Stimulated activated naive CD8-positive, alpha-beta T cell treated with anti-CD3 and anti-CD28 coated beads, Interleukin-15, Interleukin-2, amounts not matched to agents 100 U/mL and 50 U/mL, for 24 hours (primary cell): ENCODE data around the gene DLG2.

ENCODE experiments used
- ATAC-seq: fragments of 150-1000 bp; cut with Tn5 transposase; one replicate; pipeline ENCODE4 v1.10.0; 2021
- DNase-seq: peaks from one replicate; pipeline ENCODE4 v3.0.0; 2021

Gene DLG2

DNA sequence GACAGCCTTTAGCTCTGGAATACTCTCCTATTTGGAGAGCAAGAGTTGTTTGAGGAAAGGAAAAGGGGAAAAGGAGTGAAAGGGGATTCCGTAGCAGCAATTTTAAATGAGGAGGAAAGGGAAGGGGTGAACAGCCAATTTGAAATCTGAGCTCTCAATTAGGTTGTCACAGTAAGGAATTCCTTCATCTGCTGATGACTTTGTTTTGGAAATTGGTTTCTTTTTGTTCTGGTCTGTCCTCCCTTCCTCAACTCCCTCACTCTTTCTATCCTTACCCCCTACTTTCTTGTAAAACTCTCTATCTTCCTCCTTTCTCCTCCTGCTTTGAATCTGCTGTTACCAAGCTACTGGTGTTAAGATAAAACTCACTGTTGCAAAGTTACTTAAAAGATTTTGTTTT lies 1155.6 kb downstream of the DLG2 start:
- ATAC-seq (no peak), DNase-seq (no peak)

DNA sequence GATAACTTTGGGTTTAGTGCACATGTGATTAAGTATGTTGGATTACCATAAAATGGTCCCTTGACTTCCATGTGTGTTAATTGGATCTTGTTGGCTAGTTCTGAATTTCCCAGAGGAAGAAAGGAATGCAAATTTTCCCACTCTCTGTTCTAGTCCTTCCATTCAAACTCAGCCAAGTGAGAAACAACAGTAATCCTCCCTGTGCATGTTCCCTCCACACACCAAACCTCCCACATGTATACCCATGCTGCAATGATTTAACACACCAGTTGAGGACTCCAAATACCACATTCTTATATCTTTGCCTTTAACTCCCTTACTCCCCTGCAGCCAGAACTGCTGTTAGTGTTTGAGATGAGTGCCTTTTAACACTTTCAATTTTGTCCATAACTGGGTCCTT lies 1158.9 kb downstream of the DLG2 start:
- DNase-seq, result no peak
- ATAC-seq, result no peak

DNA sequence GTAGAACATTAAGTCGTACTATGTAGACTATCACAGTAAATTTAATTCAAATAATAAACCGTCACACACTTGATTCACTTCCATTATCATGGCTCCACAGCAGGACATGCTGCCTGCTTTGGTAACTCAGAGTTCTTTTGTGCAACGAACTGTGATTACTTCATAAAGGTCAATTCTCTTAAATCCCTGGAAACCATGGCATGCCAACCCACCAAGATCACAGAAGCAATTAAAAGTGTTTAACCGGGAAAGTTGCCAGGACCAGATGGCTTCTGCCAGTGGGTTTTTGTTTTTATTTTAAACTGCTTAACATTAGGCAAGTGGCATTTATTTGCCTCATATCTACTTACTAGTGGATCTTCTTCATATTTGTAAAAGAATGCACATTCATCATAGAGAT lies 1162.1 kb downstream of the DLG2 start:
- DNase-seq, result no peak
- ATAC-seq, result no peak

DNA sequence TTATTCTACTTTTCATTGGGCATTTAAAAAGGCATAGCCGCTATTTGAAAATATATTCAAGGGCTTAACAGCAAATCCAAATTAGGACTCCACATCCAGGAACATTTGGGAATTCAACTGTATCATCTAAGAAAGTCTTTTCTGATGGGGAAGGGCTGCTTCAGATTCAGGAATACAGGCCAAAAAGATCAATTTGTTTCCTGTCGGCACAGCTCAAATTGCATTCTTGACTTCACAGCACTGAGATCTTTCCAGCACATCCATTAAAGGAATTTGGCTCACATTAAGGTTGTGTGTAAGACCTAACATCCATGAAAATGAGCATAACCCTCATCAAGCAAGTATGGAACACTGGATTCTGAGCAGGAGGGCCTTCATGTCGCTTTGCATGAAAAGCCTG lies 1171.5 kb downstream of the DLG2 start:
- no peak for ATAC-seq

DNA sequence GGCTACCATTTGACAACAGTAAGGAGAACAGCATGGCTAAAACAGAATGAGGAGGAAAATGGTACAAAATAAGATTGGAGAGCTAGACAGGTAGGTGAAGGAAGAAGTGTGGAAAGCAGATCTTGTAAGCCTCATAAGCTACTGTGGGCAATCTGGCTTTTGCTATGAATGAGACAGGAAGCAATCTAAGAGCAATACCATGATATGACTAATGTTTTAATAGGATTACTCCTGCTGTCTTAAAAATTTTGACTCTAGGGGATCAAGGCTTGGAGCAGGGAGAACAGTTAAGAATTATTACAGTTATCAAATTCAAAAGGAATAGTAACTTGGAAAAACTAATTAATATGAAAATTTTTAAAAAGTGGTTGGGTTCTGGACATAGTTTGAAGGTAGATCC lies 1174.9 kb downstream of the DLG2 start:
- DNase-seq (no peak), ATAC-seq (no peak)

More for the DNA sequence above, 1171.5 kb downstream of the DLG2 start:
- DNase-seq, result no peak

DNA sequence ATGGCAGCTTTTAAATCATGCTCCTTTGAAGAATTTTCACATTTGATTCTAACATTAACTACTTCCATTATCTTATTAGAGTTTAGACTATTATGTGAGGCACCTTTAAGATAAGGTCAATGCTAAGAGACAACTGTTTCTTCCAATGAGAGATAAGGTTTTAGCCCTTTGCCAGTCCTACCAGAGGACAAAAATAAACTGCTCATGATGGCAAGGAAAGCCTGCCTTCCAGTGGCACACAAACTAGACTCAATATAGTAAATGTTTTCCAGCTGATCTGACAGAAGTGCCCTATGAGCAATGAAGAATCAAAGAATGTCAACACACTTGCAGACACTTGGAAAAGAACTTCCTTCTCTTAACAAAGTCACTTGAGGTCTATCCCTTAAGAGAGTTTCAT lies 1188.6 kb downstream of the DLG2 start:
- no peak for ATAC-seq
- DNase-seq, result no peak

DNA sequence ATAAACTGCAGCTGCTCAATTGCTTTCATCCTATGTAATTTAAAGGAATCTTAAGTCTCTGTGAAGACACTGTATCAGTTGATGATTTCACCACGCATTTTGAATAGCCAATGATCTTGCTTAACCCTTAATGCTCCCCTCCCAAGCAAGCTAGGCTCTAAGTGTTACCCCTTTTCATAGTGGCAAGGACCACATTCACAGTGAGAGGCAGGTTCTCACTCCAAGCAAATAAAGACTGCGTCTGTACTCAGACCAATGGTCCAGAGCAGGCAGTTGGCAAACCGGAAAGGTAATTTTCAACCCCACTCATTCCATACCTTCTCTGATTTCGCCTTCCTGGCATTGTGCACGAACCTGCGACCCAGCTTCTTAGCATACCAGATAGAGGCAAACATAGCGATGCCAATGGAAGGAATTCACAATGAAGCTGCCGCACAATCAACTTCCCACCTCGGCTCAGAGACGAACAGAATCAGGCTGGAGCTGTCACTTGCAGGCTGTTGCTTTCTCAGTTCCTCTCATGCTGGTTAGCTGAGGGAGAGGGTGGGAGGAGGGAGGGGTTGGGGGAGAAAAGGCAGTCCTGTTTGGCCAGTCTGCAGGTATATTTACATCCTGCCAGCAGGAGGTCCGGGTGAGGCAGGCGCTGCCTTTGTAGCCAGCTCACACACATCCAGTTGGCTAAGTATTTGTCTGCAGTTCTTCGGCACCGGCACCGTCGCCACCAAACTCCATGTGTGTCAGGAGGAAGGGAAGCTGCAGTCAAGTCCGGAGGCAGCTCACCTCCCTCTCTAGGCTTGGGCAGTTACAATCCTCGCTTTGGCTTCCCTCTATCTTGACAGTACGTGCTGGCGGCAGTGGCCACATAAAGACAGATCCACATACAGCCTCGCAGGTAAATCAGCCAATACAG lies 1189.8 kb downstream of the DLG2 start:
- DNase-seq (no peak), ATAC-seq (no peak)

DNA sequence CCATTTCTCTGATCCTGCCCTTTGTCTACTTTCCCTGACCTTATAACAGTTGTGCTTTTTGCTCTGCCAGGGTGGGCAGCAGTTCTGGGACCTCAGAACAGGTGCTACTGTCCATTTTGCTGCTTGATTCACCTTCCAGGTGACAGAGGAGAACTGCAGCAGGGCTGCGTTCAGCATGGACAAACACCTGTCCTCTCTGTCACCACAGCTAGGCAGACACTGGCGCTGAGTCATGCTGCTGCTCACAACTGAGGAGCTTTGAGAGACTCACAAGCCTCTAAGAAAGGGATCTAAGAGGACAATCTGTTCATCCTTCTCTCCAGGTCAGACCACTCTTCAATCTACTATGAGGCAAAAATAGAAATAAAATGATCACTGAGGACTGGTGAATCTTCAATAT lies 1196.5 kb downstream of the DLG2 start:
- DNase-seq (no peak), ATAC-seq (no peak)

DNA sequence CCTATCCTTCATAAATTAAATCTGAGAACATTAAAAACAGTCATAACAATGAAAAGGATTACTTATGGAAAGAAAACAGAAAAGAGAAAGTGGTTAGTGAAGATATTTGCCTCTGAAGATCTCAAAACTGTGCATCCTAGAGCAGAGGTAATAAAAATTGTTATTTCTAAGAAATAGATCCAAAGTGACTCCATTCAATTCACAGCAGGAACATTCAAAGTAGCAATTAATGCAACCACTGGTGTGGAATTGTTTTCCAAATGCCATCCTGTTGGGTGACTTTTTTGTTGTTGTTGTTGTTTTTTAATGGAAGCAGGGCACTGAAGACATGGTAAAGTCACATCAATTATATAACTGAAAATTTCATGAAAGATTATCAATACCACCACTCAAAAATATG lies 1201.5 kb downstream of the DLG2 start:
- no peak for DNase-seq
- no peak for ATAC-seq

DNA sequence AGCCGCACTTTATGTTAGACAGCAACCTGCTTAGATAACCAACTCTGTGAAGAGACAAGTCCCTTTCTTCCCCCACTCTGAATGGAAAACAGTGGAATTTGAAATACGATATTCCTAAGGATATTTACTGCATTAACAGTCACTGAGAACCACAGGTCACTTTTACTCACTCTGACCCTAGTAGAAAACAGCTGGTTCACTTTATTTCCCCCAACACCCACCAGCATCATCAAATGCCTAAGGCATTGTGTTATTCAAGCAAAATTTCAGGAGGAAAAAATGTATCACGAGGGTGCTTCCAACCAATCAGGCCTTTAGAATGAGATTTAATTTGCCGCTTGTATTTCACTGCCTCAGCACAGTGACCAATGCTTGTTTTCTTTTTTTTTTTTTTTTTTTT lies 1206.9 kb downstream of the DLG2 start:
- ATAC-seq, result no peak

DNA sequence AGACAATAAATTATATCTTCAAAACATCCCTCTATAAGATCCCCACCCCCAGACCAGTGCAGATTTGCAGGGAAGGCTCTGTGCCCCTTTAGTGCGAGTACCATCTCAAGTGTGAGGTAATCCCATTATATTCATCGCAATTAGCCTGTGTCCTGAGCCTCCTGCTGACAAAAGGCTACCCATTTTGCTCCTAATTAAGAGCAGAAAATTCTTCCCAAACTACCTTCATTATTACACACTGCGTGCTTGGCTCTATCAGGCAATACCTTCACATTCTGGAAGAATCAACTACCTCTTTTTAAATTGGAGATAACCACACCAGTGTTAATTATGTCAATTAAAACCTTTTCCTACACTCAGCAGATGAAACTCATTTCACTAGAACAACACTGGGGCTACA lies 1207.5 kb downstream of the DLG2 start:
- ATAC-seq (no peak), DNase-seq (no peak)

More for the DNA sequence above, 1206.9 kb downstream of the DLG2 start:
- no peak for DNase-seq

DNA sequence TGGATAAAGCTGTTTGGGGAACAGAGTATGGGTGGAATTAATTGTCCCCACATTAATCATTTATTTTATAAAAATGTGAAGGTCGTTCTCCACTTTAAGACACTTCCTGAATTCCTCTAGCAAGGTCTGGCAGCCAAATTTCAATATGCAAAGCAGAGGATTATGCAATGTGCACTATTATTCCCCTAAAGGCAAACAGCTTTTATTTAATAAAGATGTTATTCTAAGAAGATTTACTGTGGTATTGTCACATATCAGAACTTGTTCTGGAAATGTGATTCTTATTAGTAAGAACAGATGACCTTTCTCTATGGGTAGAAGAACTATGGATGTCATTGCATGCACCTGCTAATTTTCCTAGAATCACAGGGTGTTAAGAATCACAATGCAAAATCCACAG lies 1212.2 kb downstream of the DLG2 start:
- ATAC-seq (no peak), DNase-seq (no peak)

DNA sequence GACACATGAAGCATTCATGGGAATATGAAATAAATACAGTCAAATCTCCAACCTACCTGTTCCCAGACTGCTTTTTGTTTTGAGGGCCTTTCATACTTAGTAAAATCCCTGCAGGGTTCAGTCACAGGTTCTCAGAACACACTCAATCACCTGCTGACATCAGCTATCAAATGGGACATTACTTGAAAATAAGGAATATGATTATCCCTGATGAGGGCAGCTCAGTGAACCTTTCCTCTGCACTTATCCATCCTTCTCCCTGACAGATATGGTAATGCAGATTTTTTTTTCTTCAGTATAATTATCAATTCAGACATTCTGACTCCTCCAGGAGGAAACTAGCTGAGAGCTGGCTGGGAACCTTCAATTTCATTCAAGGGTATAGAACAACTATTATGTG lies 1213.6 kb downstream of the DLG2 start:
- DNase-seq, result no peak
- no peak for ATAC-seq

DNA sequence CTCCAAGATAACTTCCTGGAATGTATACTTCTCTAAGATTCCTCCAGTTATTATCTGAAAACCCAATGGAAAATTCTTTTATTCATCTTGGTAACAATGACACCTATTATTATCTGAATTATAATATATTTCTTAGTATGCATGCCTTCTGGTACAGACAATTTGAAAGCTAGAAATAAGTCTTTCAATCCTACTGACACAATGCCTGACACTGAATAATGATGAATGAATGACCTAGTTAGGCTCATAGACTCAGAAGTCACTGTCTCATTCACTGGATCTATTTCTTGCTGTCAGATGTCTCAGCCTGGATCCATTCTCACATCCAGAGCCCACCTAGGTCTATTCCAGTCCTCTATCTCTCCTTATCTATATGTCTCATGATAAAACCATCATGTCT lies 1214.3 kb downstream of the DLG2 start:
- ATAC-seq (no peak), DNase-seq (no peak)

DNA sequence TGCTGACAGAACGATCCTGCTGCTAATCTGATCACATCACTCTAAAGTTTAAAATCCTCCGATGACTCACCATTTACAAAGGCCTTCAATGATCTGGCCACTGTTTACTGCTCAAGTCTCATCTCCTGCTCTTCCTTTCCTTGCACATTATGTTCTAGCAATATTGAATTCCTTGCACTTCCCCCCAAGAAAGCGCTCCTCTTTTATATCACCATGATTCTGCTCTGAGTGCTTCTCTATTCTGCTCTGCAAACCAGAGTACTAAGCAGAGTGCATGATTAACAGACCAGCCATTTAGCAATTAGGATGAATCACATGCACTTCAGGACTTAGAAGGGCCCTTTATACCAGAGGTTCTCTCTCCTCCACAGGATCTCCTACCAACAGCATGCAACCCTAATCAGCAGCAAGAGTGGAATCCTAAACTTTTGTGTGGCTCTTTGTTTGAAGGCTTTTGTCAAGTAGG lies 1218.2 kb downstream of the DLG2 start:
- no peak for DNase-seq
- no peak for ATAC-seq

DNA sequence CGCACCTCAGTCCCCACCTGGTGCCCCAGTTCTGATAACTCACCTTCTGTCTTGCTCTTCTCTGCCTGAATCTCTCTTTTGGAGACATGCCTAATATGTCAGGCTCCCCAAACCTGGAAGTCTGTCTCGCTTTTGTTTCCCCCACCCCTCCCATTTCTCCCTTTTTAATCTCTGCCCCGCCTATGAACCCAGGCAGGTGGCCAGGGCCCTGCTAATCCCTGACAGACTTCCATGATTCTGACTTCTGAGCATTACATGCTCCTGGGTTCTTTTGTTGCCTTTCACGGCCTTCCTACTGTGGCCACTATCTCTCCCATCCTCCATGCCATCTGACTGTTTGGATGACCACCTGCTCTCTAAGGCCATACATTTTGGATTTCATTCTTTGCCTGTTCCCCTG lies 1220.1 kb downstream of the DLG2 start:
- DNase-seq (no peak), ATAC-seq (no peak)

DNA sequence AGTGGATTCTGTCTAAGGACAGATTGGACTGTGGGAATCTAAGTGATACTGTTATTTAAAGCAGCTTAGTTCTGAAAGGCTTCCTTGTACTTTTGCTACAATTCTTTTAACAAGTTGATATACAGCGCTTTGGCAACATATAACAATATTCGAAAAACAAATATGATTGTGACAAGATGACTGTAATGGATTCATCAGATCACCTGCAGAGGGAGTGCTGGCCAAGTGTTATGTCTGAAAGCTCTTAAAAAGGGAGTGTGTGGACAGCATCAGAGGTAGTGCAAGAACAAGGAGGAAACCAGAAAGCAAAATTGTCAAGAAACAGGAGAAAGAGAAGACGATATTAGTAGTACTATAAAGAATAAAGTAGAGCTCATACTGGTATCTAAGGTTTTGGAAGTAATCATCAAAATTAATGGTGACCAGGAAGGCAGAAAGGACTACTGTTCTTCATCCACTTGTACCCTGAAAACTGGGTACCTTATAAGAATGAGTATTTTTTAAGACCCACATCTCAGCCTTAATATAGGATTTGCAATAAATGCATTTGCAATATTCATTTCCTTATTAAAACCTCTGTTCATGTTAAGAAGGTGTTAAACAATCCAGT lies 1229.0 kb downstream of the DLG2 start:
- ATAC-seq (no peak), DNase-seq (no peak)

DNA sequence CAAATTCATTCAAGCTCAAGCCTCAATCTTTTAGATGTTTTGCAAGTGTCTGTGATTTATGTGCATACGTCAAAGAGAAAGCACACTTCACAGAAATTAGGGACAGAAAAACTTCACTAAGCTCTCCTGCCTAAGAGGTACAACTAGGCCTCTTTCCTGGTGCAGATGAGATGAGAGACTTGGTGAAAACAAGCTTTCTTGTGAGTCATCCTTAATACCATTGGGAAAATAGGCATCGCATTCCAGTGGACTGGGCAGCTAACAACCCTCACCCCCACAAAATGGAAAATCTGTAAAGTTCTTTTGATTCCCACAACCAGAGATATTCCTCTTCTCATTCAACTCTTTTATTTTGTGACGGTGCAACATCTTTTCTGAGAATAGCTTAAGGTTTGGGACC lies 1230.6 kb downstream of the DLG2 start:
- DNase-seq (no peak), ATAC-seq (no peak)

DNA sequence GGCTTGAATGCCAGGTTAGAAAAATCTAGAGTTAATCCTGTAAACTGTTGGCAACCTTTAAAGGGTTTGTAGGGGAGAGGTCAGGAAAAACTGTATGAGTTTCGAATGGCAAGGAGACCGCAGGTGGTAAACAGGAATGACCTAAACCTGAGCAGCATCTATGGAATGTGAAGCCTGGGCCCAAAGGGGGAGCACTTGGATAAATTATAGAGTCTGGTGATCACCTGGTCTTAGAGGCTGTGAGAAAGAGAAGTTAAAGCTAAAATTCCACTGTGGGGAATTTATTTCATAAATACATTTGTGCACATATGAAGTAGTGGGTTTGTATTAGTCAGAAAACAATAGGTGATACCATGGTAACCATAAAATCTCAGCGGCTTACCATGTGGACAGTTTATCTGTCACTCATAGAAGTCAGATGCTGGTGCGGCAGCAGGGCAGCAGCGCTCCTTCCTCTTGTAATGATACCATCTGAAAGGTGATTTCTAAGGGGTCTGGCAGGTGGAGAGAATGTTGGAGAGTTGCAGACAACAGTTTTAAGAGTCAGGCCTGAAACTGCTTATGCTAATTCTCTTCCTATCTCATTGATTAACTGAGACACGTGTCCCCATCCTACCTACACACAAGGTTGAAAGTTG lies 1236.6 kb downstream of the DLG2 start:
- no peak for ATAC-seq
- DNase-seq, result no peak

DNA sequence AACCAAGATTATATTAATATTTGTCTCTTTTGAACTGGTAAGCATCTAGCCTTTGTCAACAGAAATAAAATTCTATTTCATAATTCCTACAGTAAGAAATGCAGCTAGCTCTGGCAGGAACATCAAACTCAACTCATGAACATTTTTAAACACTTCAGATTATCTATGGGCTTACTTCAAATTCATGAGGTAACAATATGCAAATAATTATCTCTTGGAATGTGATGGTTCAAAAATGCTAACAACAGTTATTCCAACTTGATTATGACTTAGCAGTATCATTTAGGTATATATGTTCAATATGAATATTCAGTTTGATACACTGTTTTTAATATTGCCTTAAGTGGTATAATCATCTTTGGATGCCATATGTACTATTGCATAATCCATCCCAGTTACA lies 1237.4 kb downstream of the DLG2 start:
- no peak for DNase-seq
- ATAC-seq, result no peak

DNA sequence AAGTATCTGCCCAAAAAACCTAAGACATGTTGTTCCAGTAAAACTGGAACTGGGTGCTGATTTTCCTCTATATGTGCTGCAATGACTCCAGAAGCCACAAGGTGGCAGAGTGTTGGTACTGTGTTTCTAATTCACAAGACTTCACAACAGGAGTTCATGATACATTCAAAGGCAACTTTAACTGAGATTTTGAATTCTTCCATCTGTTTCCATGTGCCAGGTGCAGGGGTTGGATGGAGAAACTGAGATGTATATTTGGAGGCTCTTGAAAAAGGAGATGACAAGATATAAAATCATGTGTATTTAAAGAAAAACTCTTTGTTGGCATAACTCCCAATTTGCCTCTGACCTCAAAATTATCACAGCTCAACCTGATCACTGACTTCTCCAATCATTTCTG lies 1242.4 kb downstream of the DLG2 start:
- DNase-seq (peak; percentile 19), ATAC-seq (no peak)

DNA sequence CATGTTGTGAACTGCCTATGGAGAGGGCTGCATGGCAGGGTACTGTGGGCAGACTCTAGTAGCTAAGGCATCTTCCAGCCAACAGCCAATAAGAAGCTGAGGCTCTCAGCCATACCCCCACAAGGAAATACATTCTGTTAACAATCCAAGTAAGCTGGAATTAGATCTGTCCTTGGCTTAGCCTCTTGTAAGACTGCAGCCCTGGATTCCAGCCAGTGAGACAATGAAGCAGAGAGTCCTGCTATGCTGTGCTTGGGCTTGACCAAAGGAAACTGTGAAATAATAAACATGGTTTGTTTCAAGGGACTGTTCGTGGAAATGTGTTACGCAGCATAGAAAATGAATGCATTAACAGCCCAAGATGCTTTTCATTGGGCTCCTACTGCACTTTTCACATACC lies 1243.6 kb downstream of the DLG2 start:
- no peak for DNase-seq

DNA sequence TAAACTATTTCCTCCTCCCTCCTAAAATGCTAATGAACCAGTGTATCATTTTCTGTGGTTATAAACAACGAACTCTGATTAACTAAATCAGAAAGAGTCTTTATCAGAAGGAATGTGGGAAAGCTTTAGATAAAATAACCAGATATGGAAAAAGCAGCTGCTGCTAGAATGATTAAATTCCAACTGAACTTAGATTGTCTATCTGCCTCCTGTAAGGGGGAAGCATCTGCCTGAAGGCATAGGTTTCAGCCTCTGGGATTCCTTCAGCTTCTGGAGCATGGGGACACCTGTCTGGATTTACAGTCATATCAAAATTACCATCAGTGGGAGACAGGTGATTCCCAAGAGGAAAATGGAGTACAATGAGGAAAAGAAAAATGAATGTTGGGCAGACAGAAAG lies 1245.5 kb downstream of the DLG2 start:
- ATAC-seq, result no peak
- no peak for DNase-seq

More for the DNA sequence above, 1243.6 kb downstream of the DLG2 start:
- ATAC-seq, result no peak
